Esophagus squamous epithelium (tissue), 5 donors: ENCODE data around the gene RSF1. TPM values are rescaled to one million over a fixed set of nuclear protein-coding genes. Genes with fewer than 3 reads are reported as not detected.

Experiments
- DNase-seq: peaks from one replicate; lab custom pipeline; 2025; lab: John Stamatoyannopoulos, UW
- H3K27ac ChIP-seq, 4 donors: fragments of 200-600 bp; sonication (generic); one replicate each; pipeline ENCODE4 v1.5.1; 2016 to 2019; ENCODE audit warnings: mild to moderate bottlenecking in 1 of 4
- H3K27me3 ChIP-seq, 4 donors: fragments of 200-600 bp; sonication (generic); 1 replicate in 3 of 4; 2 replicates in 1 of 4; pipeline versions ENCODE4 v1.5.1 to v1.6.0; 2017 to 2021; ENCODE audit warnings: antibody characterized with exemption in 1 of 4
- H3K36me3 ChIP-seq, 3 donors: fragments of 200-600 bp; sonication (generic); one replicate each; pipeline ENCODE4 v1.5.1; 2016 to 2019
- H3K4me1 ChIP-seq, 3 donors: fragments of 200-600 bp; sonication (generic); one replicate each; pipeline ENCODE4 v1.5.1; 2017 to 2019
- H3K4me3 ChIP-seq, 4 donors: fragments of 200-600 bp; sonication (generic); 1 replicate in 3 of 4; 2 replicates in 1 of 4; pipeline ENCODE4 v1.5.1; 2016 to 2019; ENCODE audit warnings: mild to moderate bottlenecking in 2 of 4, moderate library complexity in 1 of 4
- H3K9me3 ChIP-seq, 3 donors: fragments of 200-600 bp; sonication (generic); one replicate each; pipeline ENCODE4 v1.5.1; 2016 to 2019
- CTCF ChIP-seq, 6 experiments: fragments of 450-650 bp in 4 of 6; fragments of 200-600 bp in 2 of 6; sonication (generic) in 2 of 6; IDR thresholded peaks; one replicate each; pipeline ENCODE4 v1.5.1; 2016 to 2019; ENCODE audit warnings: antibody characterized with exemption in 6 of 6, mild to moderate bottlenecking in 4 of 6, moderate library complexity in 4 of 6
- POLR2A ChIP-seq, 4 donors: fragments of 450-650 bp; IDR thresholded peaks; one replicate each; pipeline ENCODE4 v1.6.1; 2017; ENCODE audit warnings: antibody characterized with exemption in 4 of 4, mild to moderate bottlenecking in 4 of 4, moderate library complexity in 3 of 4
- WGBS, 2 donors: methylation state at CpG; one replicate each; pipeline ENCODE4 v1.1.5; 2018; 5-methylcytosine and 5-hydroxymethylcytosine counted together
- intact Hi-C: fragments of 100-400 bp; cut with DNase I; formaldehyde crosslinking; loops from one replicate; pipeline ENCODE4 v1.15.0; 2022
- total RNA-seq, 4 donors: library from RNA; depleted of rRNA; stranded (reverse); fragments of >200 nt; gene quantifications; one replicate each; pipeline ENCODE4 v1.1.0, GENCODE V29; 2016
- donor health status: DM: yes; HTN: yes; CAD: no.

Gene RSF1
- total RNA-seq, 4 donors from 2014 or later, result 14.7 to 37.8 (median 29.1) TPM

- Histone ChIP-seq H3K27ac (no peak overlapping the region), H3K36me3 (no peaks in the 10 kb centered on the region), H3K4me3 (no peak overlapping the region), H3K9me3 (no peaks in the 10 kb centered on the region), H3K27me3 (no peaks in the 10 kb centered on the region), H3K4me1 (peaks cover 3 to 42% (median 8%) of the 10 kb centered on the region in 3 donors)
- TF ChIP-seq CTCF (IDR thresholded peaks at IDR 0.05), result no peak
- TF ChIP-seq POLR2A (IDR thresholded peaks at IDR 0.05), result no peak
- WGBS, 2 donors, result 41 to 55% methylated on average over 2 to 3 of the region's 3 CpGs
- DNase-seq, result no peak
- intact Hi-C loops, result no loop called here
Observed at GRCh38 chr11:77801477-77801876, 19.0 kb downstream of the RSF1 start.

- Histone ChIP-seq H3K4me1 (peaks cover 3 to 39% (median 8%) of the 10 kb centered on the region in 3 donors), H3K9me3 (no peaks in the 10 kb centered on the region), H3K27ac (no peak overlapping the region), H3K36me3 (no peaks in the 10 kb centered on the region), H3K27me3 (no peaks in the 10 kb centered on the region), H3K4me3 (no peak overlapping the region)
- no peak for DNase-seq
- no peak for TF ChIP-seq CTCF (IDR thresholded peaks at IDR 0.05)
- intact Hi-C loops, result no loop called here
Observed at GRCh38 chr11:77800449-77800848, 20.1 kb downstream of the RSF1 start.

DNA sequence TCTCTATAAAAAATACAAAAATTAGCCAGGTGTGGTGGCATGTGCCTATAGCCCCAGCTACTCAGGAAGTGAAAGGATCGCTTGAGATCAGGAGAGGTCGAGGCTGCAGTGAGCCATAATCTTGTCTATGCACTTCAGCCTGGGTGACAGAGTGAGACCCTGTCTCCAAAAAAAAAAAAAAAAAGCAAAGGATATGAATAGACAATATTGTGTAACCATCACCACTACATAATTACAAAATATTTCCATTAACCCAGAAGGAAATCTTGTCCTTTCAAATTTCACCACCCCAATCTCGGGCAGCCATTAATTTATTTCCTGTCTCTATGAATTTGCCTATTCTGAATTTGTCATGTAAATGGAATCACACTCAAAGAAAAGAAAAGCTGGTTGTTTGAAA, 21.2 kb downstream of the RSF1 start:
- H3K27ac ChIP-seq, result no peak overlapping the region
- no peaks in the 10 kb centered on the region for H3K36me3 ChIP-seq
- H3K4me3 ChIP-seq, result no peak overlapping the region
- H3K9me3 ChIP-seq, result no peaks in the 10 kb centered on the region
- WGBS, 2 donors, result 64 to 65% methylated on average over 3 of the region's 3 CpGs
- peaks cover 3 to 33% (median 8%) of the 10 kb centered on the region in 3 donors for H3K4me1 ChIP-seq
- DNase-seq, result no peak
- H3K27me3 ChIP-seq, result no peaks in the 10 kb centered on the region
- intact Hi-C loops, result no loop called here
- TF ChIP-seq CTCF (IDR thresholded peaks at IDR 0.05) (no peak), POLR2A (IDR thresholded peaks at IDR 0.05) (no peak)

DNA sequence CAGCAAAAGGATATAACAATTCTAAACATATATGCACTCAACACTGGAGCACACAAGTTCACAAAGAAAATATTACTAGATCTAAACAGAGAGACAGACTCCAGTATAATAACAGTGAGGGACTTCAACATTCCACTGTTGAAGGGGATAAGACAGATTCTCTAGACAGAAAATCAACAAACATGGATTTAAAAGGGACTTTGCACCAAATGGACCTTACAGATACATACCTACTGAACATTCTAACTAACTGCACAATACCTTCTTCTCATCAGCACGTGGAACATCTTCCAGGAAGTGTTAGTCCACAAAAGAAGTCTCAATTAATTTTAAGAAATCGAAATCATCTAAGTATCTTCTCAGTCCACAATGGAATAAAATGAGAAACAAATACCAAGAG, 26.6 kb downstream of the RSF1 start:
- WGBS, 2 donors, result 78 to 100% methylated on average over 2 of the region's 2 CpGs
- no peak overlapping the region for H3K27ac ChIP-seq
- H3K4me3 ChIP-seq, result no peak overlapping the region
- peaks cover 0 to 1% (median 0%) of the 10 kb centered on the region in 3 donors for H3K4me1 ChIP-seq
- H3K36me3 ChIP-seq, result peaks cover 0 to 17% (median 0%) of the 10 kb centered on the region in 3 donors
- H3K9me3 ChIP-seq, result no peaks in the 10 kb centered on the region
- no peaks in the 10 kb centered on the region for H3K27me3 ChIP-seq
- intact Hi-C loops, result no loop called here
- TF ChIP-seq POLR2A (IDR thresholded peaks at IDR 0.05) (no peak), CTCF (IDR thresholded peaks at IDR 0.05) (no peak)
- no peak for DNase-seq

- H3K4me3 ChIP-seq, result no peak overlapping the region
- no peak for DNase-seq
- H3K27ac ChIP-seq, result no peak overlapping the region
- 94 to 99% methylated on average over 4 of the region's 4 CpGs for WGBS, 2 donors
- H3K36me3 ChIP-seq, result peaks cover 0 to 17% (median 0%) of the 10 kb centered on the region in 3 donors
- H3K27me3 ChIP-seq, result no peaks in the 10 kb centered on the region
- H3K9me3 ChIP-seq, result no peaks in the 10 kb centered on the region
- intact Hi-C loops, result no loop called here
- no peak for TF ChIP-seq POLR2A (IDR thresholded peaks at IDR 0.05)
- no peak for TF ChIP-seq CTCF (IDR thresholded peaks at IDR 0.05)
- H3K4me1 ChIP-seq, result peaks cover 0 to 22% (median 0%) of the 10 kb centered on the region in 3 donors
Observed at GRCh38 chr11:77791301-77791700, 29.2 kb downstream of the RSF1 start.
